Mammary epithelial cell (primary cell): ENCODE data around the gene CPXM2.

Experiments
- EZH2 ChIP-seq: IDR thresholded peaks from 2 replicates; pipeline ENCODE4 v1.6.1; 2012; ENCODE audit warnings: low read length, inconsistent platforms, borderline replicate concordance
- TF ChIP-seq, protein P1 (sequence below), 2 donors: IDR thresholded peaks in 1 of 2; conservative IDR thresholded peaks in 1 of 2; 2 replicates each; pipeline ENCODE4 v1.5.1; 2011 to 2012; ENCODE audit warnings: inconsistent platforms in 2 of 2, low read length in 2 of 2, mild to moderate bottlenecking in 2 of 2, control low read depth in 1 of 2, low read depth in 1 of 2; ENCODE audit not compliant: insufficient read depth in 1 of 2; ENCODE audit errors: extremely low read depth in 1 of 2

DNA sequence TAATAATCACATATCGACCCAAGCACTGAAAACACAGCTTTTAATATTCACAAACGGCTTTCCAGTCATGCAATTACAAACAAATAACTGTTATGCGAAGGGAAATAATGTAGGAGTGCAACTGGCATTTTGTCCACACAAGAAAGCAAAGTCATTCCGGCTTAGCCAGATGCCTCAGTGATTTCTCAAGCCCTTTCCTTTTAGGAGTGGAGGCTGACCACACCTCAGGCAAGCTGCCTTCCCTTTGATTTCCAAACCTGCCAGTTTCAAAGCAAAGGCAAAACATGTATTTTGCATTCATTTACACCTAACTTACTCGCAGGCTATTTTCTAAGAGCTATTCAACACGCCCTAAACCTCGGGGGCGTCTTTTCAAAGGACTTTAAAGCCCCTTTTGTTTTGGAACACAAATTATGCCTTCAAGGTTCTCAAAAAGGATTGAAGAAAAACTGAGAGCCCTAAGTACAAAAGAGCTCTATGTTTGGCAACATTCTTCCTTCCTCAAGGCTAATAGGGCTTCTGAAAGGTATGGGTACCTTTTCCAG is 109.6 kb downstream of the CPXM2 start:
- TF ChIP-seq, protein P1, sequence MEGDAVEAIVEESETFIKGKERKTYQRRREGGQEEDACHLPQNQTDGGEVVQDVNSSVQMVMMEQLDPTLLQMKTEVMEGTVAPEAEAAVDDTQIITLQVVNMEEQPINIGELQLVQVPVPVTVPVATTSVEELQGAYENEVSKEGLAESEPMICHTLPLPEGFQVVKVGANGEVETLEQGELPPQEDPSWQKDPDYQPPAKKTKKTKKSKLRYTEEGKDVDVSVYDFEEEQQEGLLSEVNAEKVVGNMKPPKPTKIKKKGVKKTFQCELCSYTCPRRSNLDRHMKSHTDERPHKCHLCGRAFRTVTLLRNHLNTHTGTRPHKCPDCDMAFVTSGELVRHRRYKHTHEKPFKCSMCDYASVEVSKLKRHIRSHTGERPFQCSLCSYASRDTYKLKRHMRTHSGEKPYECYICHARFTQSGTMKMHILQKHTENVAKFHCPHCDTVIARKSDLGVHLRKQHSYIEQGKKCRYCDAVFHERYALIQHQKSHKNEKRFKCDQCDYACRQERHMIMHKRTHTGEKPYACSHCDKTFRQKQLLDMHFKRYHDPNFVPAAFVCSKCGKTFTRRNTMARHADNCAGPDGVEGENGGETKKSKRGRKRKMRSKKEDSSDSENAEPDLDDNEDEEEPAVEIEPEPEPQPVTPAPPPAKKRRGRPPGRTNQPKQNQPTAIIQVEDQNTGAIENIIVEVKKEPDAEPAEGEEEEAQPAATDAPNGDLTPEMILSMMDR (conservative IDR thresholded peaks at IDR 0.05 in 1 of 2, IDR thresholded peaks at IDR 0.05 in 1 of 2; ENCODE audit: extremely low read depth in 1 of 2, insufficient read depth in 1 of 2, low read depth in 1 of 2, low read length in 2 of 2) = no peak
- TF ChIP-seq EZH2 = no peak
